Vagina (tissue), 2 donors: ENCODE data around the gene NNMT. TPM values are rescaled to one million over a fixed set of nuclear protein-coding genes. Genes with fewer than 3 reads are reported as not detected.

Experiments used
- DNase-seq, 2 donors: peaks; one replicate each; pipeline ENCODE4 v3.0.0-alpha.2; 2017; ENCODE audit errors: extremely low spot score in 2 of 2
- H3K27ac ChIP-seq: fragments of 200-600 bp; sonication (generic); one replicate; pipeline ENCODE4 v1.5.1; 2019
- H3K27me3 ChIP-seq: fragments of 200-600 bp; sonication (generic); one replicate; pipeline ENCODE4 v1.5.1; 2019
- H3K36me3 ChIP-seq, 2 donors: fragments of 200-600 bp; sonication (generic); one replicate each; pipeline ENCODE4 v1.5.1; 2017 to 2019
- H3K4me1 ChIP-seq: fragments of 200-600 bp; sonication (generic); one replicate; pipeline ENCODE4 v1.5.1; 2019
- H3K4me3 ChIP-seq, 2 donors: fragments of 200-600 bp; sonication (generic); 1 replicate in 1 of 2; 2 replicates in 1 of 2; pipeline ENCODE4 v1.5.1; 2016 to 2019
- H3K9me3 ChIP-seq: fragments of 200-600 bp; sonication (generic); one replicate; pipeline ENCODE4 v1.5.1; 2019
- CTCF ChIP-seq, 3 experiments: fragments of 450-650 bp in 2 of 3; fragments of 200-600 bp in 1 of 3; sonication (generic) in 1 of 3; IDR thresholded peaks; one replicate each; pipeline ENCODE4 v1.5.1; 2017 to 2019; ENCODE audit warnings: antibody characterized with exemption in 3 of 3, mild to moderate bottlenecking in 2 of 3, moderate library complexity in 2 of 3
- POLR2A ChIP-seq, 2 donors: fragments of 450-650 bp; IDR thresholded peaks; one replicate each; pipeline ENCODE4 v1.6.1; 2017; ENCODE audit warnings: antibody characterized with exemption in 2 of 2, mild to moderate bottlenecking in 2 of 2, moderate library complexity in 2 of 2
- POLR2AphosphoS5 ChIP-seq, 2 donors: sonication (generic); formaldehyde crosslinking; IDR thresholded peaks; one replicate each; pipeline ENCODE4 v1.9.0; 2017; ENCODE audit warnings: antibody characterized with exemption in 2 of 2, mild to moderate bottlenecking in 2 of 2, low read depth in 1 of 2; ENCODE audit not compliant: insufficient read depth in 1 of 2
- intact Hi-C: fragments of 100-400 bp; cut with DNase I; formaldehyde crosslinking; loops from one replicate; pipeline ENCODE4 v1.15.1; 2023
- total RNA-seq: library from RNA; depleted of rRNA; stranded (reverse); fragments of >200 nt; gene quantifications from one replicate; pipeline ENCODE4 v1.2.3, GENCODE V29; 2016

Gene NNMT
- total RNA-seq, 1 donor from 2014 or later: 898 TPM

GRCh38 chr11:114269498-114269897 is 26.7 kb upstream of the NNMT start:
- no peak overlapping the region for H3K27ac ChIP-seq
- TF ChIP-seq CTCF (IDR thresholded peaks at IDR 0.05): no peak
- TF ChIP-seq POLR2A (IDR thresholded peaks at IDR 0.05): no peak
- no peak for TF ChIP-seq POLR2AphosphoS5 (IDR thresholded peaks at IDR 0.05; ENCODE audit: insufficient read depth in 1 of 2, low read depth in 1 of 2)
- H3K27me3 ChIP-seq: no peaks in the 10 kb centered on the region
- no peaks in the 10 kb centered on the region for H3K9me3 ChIP-seq
- H3K36me3 ChIP-seq: no peaks in the 10 kb centered on the region
- DNase-seq: no peak
- intact Hi-C loops: loop anchor here (5.0 kb wide), 1 partner anchor 372 kb away; no protein-coding TSS in a partner anchor
- H3K4me1 ChIP-seq: no peaks in the 10 kb centered on the region
- no peak overlapping the region for H3K4me3 ChIP-seq

- Histone ChIP-seq H3K27ac (no peak overlapping the region), H3K27me3 (no peaks in the 10 kb centered on the region), H3K4me3 (no peak overlapping the region), H3K9me3 (no peaks in the 10 kb centered on the region), H3K36me3 (no peaks in the 10 kb centered on the region), H3K4me1 (no peaks in the 10 kb centered on the region)
- intact Hi-C loops: loop anchor here (10.0 kb wide), 1 partner anchor 494 kb away; no protein-coding TSS in a partner anchor
- peak; percentile 25 to 49 for DNase-seq
- no peak for TF ChIP-seq POLR2A (IDR thresholded peaks at IDR 0.05)
- no peak for TF ChIP-seq POLR2AphosphoS5 (IDR thresholded peaks at IDR 0.05; ENCODE audit: insufficient read depth in 1 of 2, low read depth in 1 of 2)
- no peak for TF ChIP-seq CTCF (IDR thresholded peaks at IDR 0.05)
These were observed 25.5 kb upstream of the NNMT start for GRCh38 chr11:114270531-114271270.

GRCh38 chr11:114271316-114271715 is 24.9 kb upstream of the NNMT start:
- H3K4me3 ChIP-seq: no peak overlapping the region
- TF ChIP-seq CTCF (IDR thresholded peaks at IDR 0.05) (no peak), POLR2AphosphoS5 (IDR thresholded peaks at IDR 0.05; ENCODE audit: insufficient read depth in 1 of 2, low read depth in 1 of 2) (no peak), POLR2A (IDR thresholded peaks at IDR 0.05) (no peak)
- no peaks in the 10 kb centered on the region for H3K27me3 ChIP-seq
- H3K4me1 ChIP-seq: no peaks in the 10 kb centered on the region
- no peaks in the 10 kb centered on the region for H3K9me3 ChIP-seq
- H3K36me3 ChIP-seq: no peaks in the 10 kb centered on the region
- no peak overlapping the region for H3K27ac ChIP-seq
- intact Hi-C loops: loop anchor here (10.0 kb wide), 1 partner anchor 493 kb away; no protein-coding TSS in a partner anchor
- DNase-seq: peak in 1 of 2 donors; percentile 64

GRCh38 chr11:114272311-114272710 is 23.9 kb upstream of the NNMT start:
- peak; percentile 56 to 64 for DNase-seq
- Histone ChIP-seq H3K9me3 (no peaks in the 10 kb centered on the region), H3K4me1 (no peaks in the 10 kb centered on the region), H3K4me3 (no peak overlapping the region), H3K36me3 (no peaks in the 10 kb centered on the region), H3K27me3 (no peaks in the 10 kb centered on the region), H3K27ac (no peak overlapping the region)
- intact Hi-C loops: loop anchor here (10.0 kb wide), 1 partner anchor 492 kb away; no protein-coding TSS in a partner anchor
- TF ChIP-seq POLR2A (IDR thresholded peaks at IDR 0.05): no peak
- TF ChIP-seq POLR2AphosphoS5 (IDR thresholded peaks at IDR 0.05; ENCODE audit: insufficient read depth in 1 of 2, low read depth in 1 of 2): no peak
- TF ChIP-seq CTCF (IDR thresholded peaks at IDR 0.05): no peak

GRCh38 chr11:114273071-114273470 is 23.1 kb upstream of the NNMT start:
- intact Hi-C loops: loop anchor here (10.0 kb wide), 1 partner anchor 492 kb away; no protein-coding TSS in a partner anchor
- no peak for TF ChIP-seq POLR2A (IDR thresholded peaks at IDR 0.05)
- Histone ChIP-seq H3K27ac (no peak overlapping the region), H3K27me3 (no peaks in the 10 kb centered on the region), H3K4me1 (no peaks in the 10 kb centered on the region), H3K9me3 (no peaks in the 10 kb centered on the region), H3K36me3 (no peaks in the 10 kb centered on the region), H3K4me3 (no peak overlapping the region)
- no peak for DNase-seq
